ENCODE results near the gene TBX20.

TBX20 gene

GRCh38 chr7:35253710-35254495, at the start of gene TBX20:
Gene TBX20, minus strand, starts transcription at chr7:35254100. Its CDS starts 480 bp downstream, at chr7:35253620.
- peak; percentile 86 for DNase-seq

GRCh38 chr7:35289376-35289775, 35.5 kb upstream of the TBX20 start:
- no peak for DNase-seq

GRCh38 chr7:35286986-35287385, 33.1 kb upstream of the TBX20 start:
- no peak for DNase-seq

GRCh38 chr7:35286422-35286821, 32.5 kb upstream of the TBX20 start:
- peak; percentile 34 for DNase-seq

GRCh38 chr7:35285799-35286198, 31.9 kb upstream of the TBX20 start:
- DNase-seq: no peak

GRCh38 chr7:35280902-35281301, 27.0 kb upstream of the TBX20 start:
- DNase-seq: peak; percentile 93

- no peak for DNase-seq
These were observed 23.5 kb upstream of the TBX20 start for GRCh38 chr7:35277359-35277758.

GRCh38 chr7:35272246-35272645, 18.3 kb upstream of the TBX20 start:
- DNase-seq: no peak

GRCh38 chr7:35268953-35269352, 15.1 kb upstream of the TBX20 start:
- peak; percentile 39 for DNase-seq

- no peak for DNase-seq
These were observed 13.5 kb upstream of the TBX20 start for GRCh38 chr7:35267411-35267810.

GRCh38 chr7:35263396-35263795, 9.5 kb upstream of the TBX20 start:
- DNase-seq: no peak

- peak; percentile 68 for DNase-seq
These were observed 7.8 kb upstream of the TBX20 start for GRCh38 chr7:35261476-35262285.

GRCh38 chr7:35261041-35261440, 7.1 kb upstream of the TBX20 start:
- DNase-seq: peak; percentile 17

GRCh38 chr7:35260246-35260645, 6.3 kb upstream of the TBX20 start:
- DNase-seq: peak; percentile 32

- peak; percentile 33 for DNase-seq
These were observed 5.6 kb upstream of the TBX20 start for GRCh38 chr7:35259523-35259908.

- DNase-seq: peak; percentile 31
These were observed 5.1 kb upstream of the TBX20 start for GRCh38 chr7:35258868-35259522.

- DNase-seq: peak; percentile 41
These were observed 4.4 kb upstream of the TBX20 start for GRCh38 chr7:35258125-35258867.

GRCh38 chr7:35257251-35258124, 3.6 kb upstream of the TBX20 start:
- DNase-seq: peak; percentile 87

- DNase-seq: no peak
These were observed 2.6 kb upstream of the TBX20 start for GRCh38 chr7:35256256-35257175.

- DNase-seq: peak; percentile 78
These were observed 1.7 kb upstream of the TBX20 start for GRCh38 chr7:35255443-35256255.
